HG03135 (cell line): ENCODE measurements around the gene PLA2G4B.

Experiments used
- ATAC-seq: cut with Tn5 transposase; IDR thresholded peaks from one replicate; pipeline ENCODE4 v1.9.1; 2021; ENCODE audit warnings: mild to moderate bottlenecking, moderate library complexity; ENCODE audit not compliant: unreplicated experiment

Gene PLA2G4B

GRCh38 chr15:41806291-41807181 is 32.1 kb upstream of the PLA2G4B start:
- ATAC-seq: no peak

DNA sequence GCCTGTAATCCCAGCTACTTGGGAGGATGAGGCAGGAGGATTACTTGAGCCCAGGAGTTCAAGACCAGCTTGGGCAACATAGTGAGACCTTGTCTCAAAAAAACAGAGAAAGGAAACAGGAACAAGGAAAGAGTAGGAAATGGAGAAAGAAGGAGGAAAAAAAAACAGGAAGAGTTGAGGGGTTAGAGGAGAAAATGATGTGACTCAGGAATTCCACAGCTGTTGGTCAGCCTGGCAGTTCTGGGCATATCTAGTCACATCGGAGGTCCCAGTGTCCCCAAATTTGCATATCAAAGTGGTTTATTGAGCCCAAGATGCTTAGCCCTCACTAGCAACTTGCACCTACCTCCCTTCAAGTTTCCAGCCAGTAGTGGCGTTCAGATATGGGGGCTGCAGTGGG is 29.5 kb upstream of the PLA2G4B start:
- ATAC-seq: no peak

DNA sequence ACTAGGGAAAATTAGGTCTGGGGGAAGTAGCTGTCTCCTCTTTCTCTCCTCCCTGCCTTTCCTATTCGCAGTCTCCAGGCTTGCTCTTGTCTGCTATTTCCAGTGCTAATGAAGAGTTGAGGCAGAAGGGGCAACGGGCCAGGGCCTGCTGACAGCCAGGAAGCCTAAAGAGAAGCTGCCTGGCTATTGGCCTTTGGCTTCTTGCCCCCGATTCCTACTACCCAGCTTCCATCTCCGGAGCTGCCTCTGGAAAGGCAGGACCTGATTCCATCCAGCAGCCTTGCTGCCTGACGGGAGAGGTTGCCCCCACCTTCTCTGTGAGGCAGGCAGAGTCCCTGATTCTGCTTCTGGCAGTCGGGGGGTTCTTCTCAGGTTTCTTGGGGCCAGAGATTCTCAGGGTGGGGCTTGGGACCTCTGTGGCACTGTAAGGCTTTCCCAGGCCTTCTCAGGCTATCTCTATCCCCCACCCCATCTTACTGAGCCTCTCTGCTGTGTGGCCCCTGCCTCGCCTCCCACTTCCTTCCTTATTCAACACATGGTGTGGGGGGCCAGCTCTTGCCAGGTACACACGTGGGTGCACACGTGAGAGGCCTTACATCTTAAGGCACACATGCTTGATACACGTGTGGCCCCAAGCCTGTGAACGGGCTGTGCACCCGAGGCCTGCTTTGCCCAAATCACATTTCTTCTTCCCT is 29.0 kb upstream of the PLA2G4B start:
- no peak for ATAC-seq

GRCh38 chr15:41810651-41811431 is 27.8 kb upstream of the PLA2G4B start:
- no peak for ATAC-seq

GRCh38 chr15:41811432-41812195 is 27.0 kb upstream of the PLA2G4B start:
- ATAC-seq: no peak

DNA sequence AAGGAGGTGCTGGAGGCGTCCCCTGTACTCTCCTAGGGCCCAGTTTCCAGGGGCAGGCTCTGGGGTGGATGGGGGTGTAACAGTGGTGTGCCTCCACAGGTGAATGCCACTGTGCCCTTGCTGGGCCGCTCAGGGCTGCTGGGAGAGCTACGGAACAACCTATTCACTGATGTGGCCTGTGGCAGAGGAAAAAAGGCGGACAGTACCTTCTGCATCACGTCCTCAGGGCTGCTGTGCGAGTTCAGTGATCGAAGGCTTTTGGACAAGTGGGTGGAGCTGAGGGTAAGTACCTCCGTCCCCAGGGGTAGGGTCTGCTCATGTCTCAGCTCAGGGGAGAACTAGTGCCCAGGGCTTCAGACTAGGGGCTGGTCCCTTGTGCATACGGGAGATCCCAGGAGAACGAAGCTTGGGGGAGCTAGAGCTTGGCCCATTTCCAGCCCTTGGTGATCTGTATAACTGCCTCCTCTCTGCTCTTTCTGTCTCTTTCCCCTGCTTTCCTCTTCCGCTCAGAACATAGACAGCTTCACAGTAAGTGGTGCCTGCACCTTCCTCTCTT is 25.7 kb upstream of the PLA2G4B start:
- ATAC-seq: no peak

DNA sequence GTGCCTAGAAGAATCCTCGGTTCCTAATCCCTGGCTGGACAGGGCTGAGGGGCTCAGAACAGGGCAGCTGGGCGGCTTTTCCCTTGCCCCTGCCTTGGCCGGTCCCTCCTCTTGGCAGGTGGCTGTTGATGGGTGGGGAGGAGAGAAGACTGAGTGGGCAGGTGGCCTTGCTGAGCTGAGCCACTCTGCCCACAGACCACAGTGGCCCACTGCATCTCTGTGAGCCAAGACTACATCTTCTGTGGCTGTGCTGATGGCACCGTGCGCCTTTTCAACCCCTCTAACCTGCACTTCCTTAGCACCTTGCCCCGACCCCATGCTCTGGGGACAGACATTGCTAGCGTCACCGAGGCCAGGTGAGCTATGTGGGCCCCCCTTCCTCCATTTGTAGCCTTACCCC is 25.2 kb upstream of the PLA2G4B start:
- no peak for ATAC-seq

DNA sequence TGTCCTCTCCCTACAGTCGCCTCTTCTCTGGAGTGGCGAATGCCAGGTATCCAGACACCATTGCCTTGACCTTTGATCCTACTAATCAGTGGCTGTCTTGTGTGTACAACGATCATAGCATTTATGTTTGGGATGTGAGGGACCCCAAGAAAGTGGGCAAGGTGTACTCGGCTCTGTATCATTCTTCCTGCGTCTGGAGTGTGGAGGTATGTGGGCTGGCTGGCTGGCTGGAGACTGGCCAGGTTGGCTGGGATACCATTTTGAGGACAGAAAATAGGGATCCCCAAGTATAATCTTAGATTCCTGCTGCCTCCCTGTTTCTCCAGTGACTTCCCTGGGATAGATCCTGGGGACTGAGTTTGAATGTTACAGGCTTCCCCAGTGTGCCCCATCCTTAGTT is 24.1 kb upstream of the PLA2G4B start:
- ATAC-seq: no peak

GRCh38 chr15:41816788-41817187 is 21.9 kb upstream of the PLA2G4B start:
- no peak for ATAC-seq

- no peak for ATAC-seq
These were observed 21.3 kb upstream of the PLA2G4B start for GRCh38 chr15:41817327-41817726.

DNA sequence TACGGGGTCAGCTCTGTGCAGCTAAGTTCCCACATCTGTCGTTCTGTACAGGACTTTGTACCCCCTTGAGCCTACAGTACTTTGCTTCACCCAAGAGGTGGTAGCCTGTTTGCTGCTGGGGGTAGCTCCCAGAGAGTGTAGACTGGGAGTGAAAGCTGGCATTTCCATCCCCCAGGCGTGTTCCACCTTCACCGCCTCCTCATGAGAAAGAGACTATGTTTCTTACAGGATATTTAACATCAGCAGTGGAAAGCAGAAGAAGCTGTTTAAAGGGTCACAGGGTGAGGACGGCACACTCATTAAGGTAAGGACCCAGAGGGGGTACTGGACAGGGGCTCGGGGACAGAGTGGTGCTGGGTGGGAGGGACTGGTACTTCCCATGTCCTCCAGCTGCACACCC is 20.9 kb upstream of the PLA2G4B start:
- no peak for ATAC-seq

GRCh38 chr15:41819455-41820050 is 19.1 kb upstream of the PLA2G4B start:
- no peak for ATAC-seq

- no peak for ATAC-seq
These were observed 17.7 kb upstream of the PLA2G4B start for GRCh38 chr15:41820791-41821423.

GRCh38 chr15:41821831-41822230 is 16.8 kb upstream of the PLA2G4B start:
- ATAC-seq: no peak

DNA sequence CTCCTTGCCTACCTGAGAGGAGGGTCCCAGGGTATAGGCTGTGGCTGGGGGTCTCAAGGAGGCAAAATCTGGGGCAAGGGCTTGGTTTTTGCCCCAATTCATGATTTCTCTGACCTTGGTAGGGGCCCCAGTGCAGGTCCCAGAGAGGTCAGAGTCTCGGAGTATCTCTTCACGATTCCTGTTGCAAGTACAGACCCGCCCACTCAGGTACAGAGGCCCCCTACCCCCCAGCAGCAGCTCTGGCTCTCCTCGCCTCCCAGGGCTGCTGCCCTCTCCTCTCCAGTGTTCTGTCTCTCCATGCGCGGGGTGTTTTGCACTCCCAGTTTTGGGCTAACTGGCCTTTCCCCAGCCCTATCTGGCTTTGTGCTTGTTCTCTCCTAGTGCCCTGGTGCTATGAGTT is 16.2 kb upstream of the PLA2G4B start:
- no peak for ATAC-seq

DNA sequence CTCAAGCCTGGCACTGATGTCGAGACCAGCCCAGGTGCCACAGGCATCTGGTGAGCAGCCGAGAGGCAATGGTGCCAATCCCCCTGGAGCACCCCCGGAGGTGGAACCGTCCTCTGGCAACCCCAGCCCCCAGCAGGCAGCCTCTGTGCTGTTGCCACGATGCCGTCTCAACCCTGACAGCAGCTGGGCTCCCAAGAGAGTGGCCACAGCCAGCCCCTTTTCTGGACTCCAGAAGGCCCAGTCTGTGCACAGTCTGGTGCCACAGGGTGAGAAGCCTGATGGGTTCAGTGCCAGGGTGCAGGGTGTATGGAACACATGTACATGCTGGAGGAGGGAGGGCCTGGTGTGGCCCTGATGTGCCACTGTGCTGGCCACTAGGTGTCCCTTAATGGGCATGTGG is 15.7 kb upstream of the PLA2G4B start:
- no peak for ATAC-seq

- no peak for ATAC-seq
These were observed 15.1 kb upstream of the PLA2G4B start for GRCh38 chr15:41823502-41823901.

GRCh38 chr15:41824062-41824745 is 14.4 kb upstream of the PLA2G4B start:
- no peak for ATAC-seq

DNA sequence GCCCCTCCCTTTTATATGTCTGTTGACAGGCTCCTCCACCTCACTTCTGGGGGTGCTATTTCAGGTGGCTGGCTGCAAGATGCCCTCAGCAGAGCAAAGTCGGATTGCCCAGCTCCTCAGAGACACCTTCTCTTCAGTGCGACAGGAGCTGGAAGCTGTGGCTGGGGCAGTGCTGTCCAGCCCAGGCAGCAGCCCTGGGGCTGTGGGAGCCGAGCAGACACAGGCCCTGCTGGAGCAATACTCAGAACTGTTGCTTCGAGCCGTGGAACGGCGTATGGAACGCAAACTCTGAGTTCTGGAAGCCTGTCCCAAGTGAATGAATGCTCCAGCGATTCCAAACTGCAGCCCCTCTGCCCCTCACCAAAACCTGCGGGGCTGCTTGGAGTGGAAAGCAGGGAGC is 13.5 kb upstream of the PLA2G4B start:
- no peak for ATAC-seq
